ENCODE data around the gene ASPA.
"Not testable (repeated sequence)": the region's sequence is repeated elsewhere in the genome, so short reads cannot be mapped to it uniquely, and the experiment has no call there.

ASPA gene
- total RNA-seq = 0 reads per million in 4 donors

- no peak for DNase-seq
Observed at GRCh38 chr17:3475812-3476610, at the start of gene ASPA. Gene ASPA, plus strand, starts transcription at chr17:3475997. Its CDS starts 163 bp downstream, at chr17:3476160.

GRCh38 chr17:3433215-3433614 lies 42.6 kb upstream of the ASPA start:
- DNase-seq = not testable (repeated sequence)

GRCh38 chr17:3433741-3434140 lies 42.1 kb upstream of the ASPA start, which contains the start of gene OR1E2:
Gene OR1E2, minus strand, starts transcription at chr17:3433841. Its CDS starts 0 bp downstream, at chr17:3433841.
- no peak for DNase-seq

- DNase-seq = no peak
Observed at GRCh38 chr17:3438368-3438767, 37.4 kb upstream of the ASPA start.

GRCh38 chr17:3440451-3440850 lies 35.3 kb upstream of the ASPA start:
- no peak for DNase-seq

- no peak for DNase-seq
Observed at GRCh38 chr17:3447625-3448024, 28.2 kb upstream of the ASPA start.

GRCh38 chr17:3448059-3448665 lies 27.6 kb upstream of the ASPA start:
- no peak for DNase-seq

- not testable (repeated sequence) for DNase-seq
Observed at GRCh38 chr17:3466355-3466754, 9.4 kb upstream of the ASPA start.

GRCh38 chr17:3469529-3469928 lies 6.3 kb upstream of the ASPA start:
- no peak for DNase-seq

- no peak for DNase-seq
Observed at GRCh38 chr17:3471599-3471998, 4.2 kb upstream of the ASPA start, which contains the start of gene SPATA22. Gene SPATA22, minus strand, starts transcription at chr17:3471819. Its CDS starts 2,494 bp downstream, at chr17:3469325.

GRCh38 chr17:3472137-3472536 lies 3.7 kb upstream of the ASPA start:
- DNase-seq = no peak

GRCh38 chr17:3474212-3474611 lies 1.6 kb upstream of the ASPA start:
- no peak for DNase-seq

- no peak for DNase-seq
Observed at GRCh38 chr17:3475251-3475685, 529 bp upstream of the ASPA start.

GRCh38 chr17:3479988-3480387 lies 4.2 kb downstream of the ASPA start:
- DNase-seq = no peak

GRCh38 chr17:3482852-3483251 lies 7.1 kb downstream of the ASPA start:
- no peak for DNase-seq

- DNase-seq = no peak
Observed at GRCh38 chr17:3485481-3486068, 9.8 kb downstream of the ASPA start.

- DNase-seq = no peak
Observed at GRCh38 chr17:3497101-3497500, 21.3 kb downstream of the ASPA start.

GRCh38 chr17:3501344-3501743 lies 25.5 kb downstream of the ASPA start:
- no peak for DNase-seq

- no peak for DNase-seq
Observed at GRCh38 chr17:3502466-3502865, 26.7 kb downstream of the ASPA start.

- no peak for DNase-seq
Observed at GRCh38 chr17:3503285-3503684, 27.5 kb downstream of the ASPA start.

- no peak for DNase-seq
Observed at GRCh38 chr17:3505008-3505407, 29.2 kb downstream of the ASPA start.

- DNase-seq = no peak
Observed at GRCh38 chr17:3506054-3506453, 30.3 kb downstream of the ASPA start.

GRCh38 chr17:3507071-3507470 lies 31.3 kb downstream of the ASPA start:
- no peak for DNase-seq

- no peak for DNase-seq
Observed at GRCh38 chr17:3507869-3508268, 32.1 kb downstream of the ASPA start.
